Panc1 (cell line): Measurements from ENCODE around the gene TRPC3.

Source experiments
- CTCF ChIP-seq: fragments of 450-650 bp; IDR thresholded peaks from 2 replicates; pipeline ENCODE4 v1.5.1; 2017; ENCODE audit warnings: mild to moderate bottlenecking
- POLR2AphosphoS5 ChIP-seq: IDR thresholded peaks from 2 replicates; pipeline ENCODE4 v1.6.1; 2012; ENCODE audit warnings: mild to moderate bottlenecking, low read depth, low read length, moderate library complexity
- TCF7L2 ChIP-seq: IDR thresholded peaks from 2 replicates; pipeline ENCODE4 v1.6.1; 2011; ENCODE audit warnings: mild to moderate bottlenecking, low read depth, low read length, inconsistent platforms

- no peak for TF ChIP-seq CTCF
- TF ChIP-seq TCF7L2: no peak
- TF ChIP-seq POLR2AphosphoS5: no peak
These were observed 17.0 kb upstream of the TRPC3 start for GRCh38 chr4:121968859-121969258.
